Hematopoietic multipotent progenitor cell treated with erythropoietin and hydrocortisone succinate and interleukin-3 and kit ligand, for 4 days (in vitro differentiated cells): ENCODE data around the gene RPL19.
"Not testable (repeated sequence)": the region's sequence is repeated elsewhere in the genome, so short reads cannot be mapped to it uniquely, and the experiment has no call there.

Source experiments
- DNase-seq: peaks from one replicate; pipeline ENCODE4 v3.0.0-alpha.2; 2015

Gene RPL19

GRCh38 chr17:39200070-39200879, at the start of gene RPL19:
Gene RPL19, plus strand, starts transcription at chr17:39200283. Its CDS starts 62 bp downstream, at chr17:39200345.
- DNase-seq = peak; percentile 90

- no peak for DNase-seq
Measured at GRCh38 chr17:39150795-39151149, 49.3 kb upstream of the RPL19 start.

GRCh38 chr17:39151150-39151942, 48.7 kb upstream of the RPL19 start, which contains the start of gene PLXDC1:
Gene PLXDC1, minus strand, starts transcription at chr17:39151637. Its CDS starts 200 bp downstream, at chr17:39151437.
- no peak for DNase-seq

- no peak for DNase-seq
Measured at GRCh38 chr17:39151943-39152818, 47.9 kb upstream of the RPL19 start.

GRCh38 chr17:39153599-39154051, 46.5 kb upstream of the RPL19 start:
- DNase-seq = peak; percentile 91

- no peak for DNase-seq
Measured at GRCh38 chr17:39155654-39156053, 44.4 kb upstream of the RPL19 start.

- DNase-seq = no peak
Measured at GRCh38 chr17:39156491-39156890, 43.6 kb upstream of the RPL19 start.

GRCh38 chr17:39158623-39159022, 41.5 kb upstream of the RPL19 start:
- DNase-seq = no peak

GRCh38 chr17:39161962-39162361, 38.1 kb upstream of the RPL19 start:
- DNase-seq = no peak

- DNase-seq = peak; percentile 92
Measured at GRCh38 chr17:39164675-39165143, 35.4 kb upstream of the RPL19 start.

GRCh38 chr17:39165178-39165840, 34.8 kb upstream of the RPL19 start:
- no peak for DNase-seq

- no peak for DNase-seq
Measured at GRCh38 chr17:39165841-39166349, 34.2 kb upstream of the RPL19 start, which contains the start of gene ARL5C. Gene ARL5C, minus strand, starts transcription at chr17:39166161. Its CDS starts 401 bp downstream, at chr17:39165760.

GRCh38 chr17:39166437-39167335, 33.4 kb upstream of the RPL19 start:
- peak; percentile 67 for DNase-seq

- DNase-seq = peak; percentile 86
Measured at GRCh38 chr17:39167476-39167875, 32.6 kb upstream of the RPL19 start.

- not testable (repeated sequence) for DNase-seq
Measured at GRCh38 chr17:39168503-39168902, 31.6 kb upstream of the RPL19 start.

GRCh38 chr17:39169101-39169500, 31.0 kb upstream of the RPL19 start:
- DNase-seq = peak; percentile 41

- no peak for DNase-seq
Measured at GRCh38 chr17:39169518-39169917, 30.6 kb upstream of the RPL19 start.

- DNase-seq = no peak
Measured at GRCh38 chr17:39170109-39170508, 30.0 kb upstream of the RPL19 start.

GRCh38 chr17:39170558-39170957, 29.5 kb upstream of the RPL19 start:
- DNase-seq = no peak

- DNase-seq = no peak
Measured at GRCh38 chr17:39171933-39172332, 28.1 kb upstream of the RPL19 start.

- DNase-seq = no peak
Measured at GRCh38 chr17:39173080-39173479, 27.0 kb upstream of the RPL19 start.
